ENCODE data around the gene ATXN10. TPM values are rescaled to one million over a fixed set of nuclear protein-coding genes. Genes with fewer than 3 reads are reported as not detected.
A peak's percentile ranks its signal among the peaks of the same experiment; 100 is the strongest.

Gene ATXN10
- total and polyA plus RNA-seq, 2 of the 13 experiments (the other 11 are each of a cell fraction or from before 2014, with no cell fraction given): 60.1 to 194 TPM

DNA sequence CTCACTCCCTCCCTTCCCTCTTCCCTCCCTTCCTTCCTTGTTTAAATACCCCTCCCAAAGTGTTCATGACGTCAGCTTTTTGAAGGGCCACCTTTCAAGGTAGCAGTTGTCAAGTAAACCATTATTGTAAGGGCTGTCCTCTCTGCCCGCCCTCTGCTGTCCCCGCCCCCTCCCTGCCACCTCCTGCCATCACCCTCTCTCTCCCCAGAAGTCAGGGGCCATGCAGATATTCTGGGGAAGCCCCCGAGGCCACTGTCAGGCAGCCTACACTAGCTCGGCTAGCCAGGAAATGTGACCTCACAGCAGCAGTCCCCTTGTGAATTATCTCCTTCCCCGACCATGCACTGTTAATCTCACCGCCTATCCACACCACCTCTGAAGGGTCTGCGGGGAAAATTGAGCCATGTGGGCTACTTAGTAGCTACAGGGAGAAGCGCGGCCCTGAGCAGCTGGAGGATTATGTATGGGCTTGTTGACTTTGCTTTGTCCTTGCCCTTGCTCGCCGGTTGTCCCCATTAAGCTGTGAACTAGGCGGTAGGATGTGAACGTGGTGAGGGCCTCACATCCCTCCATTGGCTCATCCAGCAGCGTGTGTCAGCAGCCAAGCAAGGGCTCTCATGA, 42.1 kb upstream of the ATXN10 start (continued):
- TF ChIP-seq HINFP (CRISPR knock-in tag; IDR thresholded peaks at IDR 0.05; ENCODE audit: low read depth): 0 out of 2 replicates have a peak, but pooled peaks have one; percentile 29
- no peak for TF ChIP-seq ZNF513 (CRISPR knock-in tag; conservative IDR thresholded peaks at IDR 0.05)
- TF ChIP-seq SNAPC5 (CRISPR knock-in tag; IDR thresholded peaks at IDR 0.05; ENCODE audit: borderline replicate concordance): no peak
- peak; percentile 77 for TF ChIP-seq ZBTB38 (CRISPR knock-in tag; IDR thresholded peaks at IDR 0.05)
- TF ChIP-seq CBFB (CRISPR knock-in tag; IDR thresholded peaks at IDR 0.05): no peak
- TF ChIP-seq, protein P1, sequence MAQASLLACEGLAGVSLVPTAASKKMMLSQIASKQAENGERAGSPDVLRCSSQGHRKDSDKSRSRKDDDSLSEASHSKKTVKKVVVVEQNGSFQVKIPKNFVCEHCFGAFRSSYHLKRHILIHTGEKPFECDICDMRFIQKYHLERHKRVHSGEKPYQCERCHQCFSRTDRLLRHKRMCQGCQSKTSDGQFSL (CRISPR knock-in tag; IDR thresholded peaks at IDR 0.05): no peak
- TF ChIP-seq TFE3 (CRISPR knock-in tag; IDR thresholded peaks at IDR 0.05): no peak
- no peak for TF ChIP-seq ZFAT (CRISPR knock-in tag; conservative IDR thresholded peaks at IDR 0.05)
- TF ChIP-seq GTF3A (CRISPR knock-in tag; conservative IDR thresholded peaks at IDR 0.05): no peak
- TF ChIP-seq ERF (CRISPR knock-in tag; IDR thresholded peaks at IDR 0.05): 0 out of 2 replicates have a peak, but pooled peaks have one; percentile 56
- TF ChIP-seq NFYC (CRISPR knock-in tag; IDR thresholded peaks at IDR 0.05): 0 out of 2 replicates have a peak, but pooled peaks have one; percentile 14
- 0 out of 2 replicates have a peak, but pooled peaks have one; percentile 6 for TF ChIP-seq CEBPG (CRISPR knock-in tag; IDR thresholded peaks at IDR 0.05)
- no peak for TF ChIP-seq ZNF225 (CRISPR knock-in tag; IDR thresholded peaks at IDR 0.05)
- 0 out of 2 replicates have a peak, but pooled peaks have one; percentile 39 for TF ChIP-seq ZNF362 (CRISPR knock-in tag; IDR thresholded peaks at IDR 0.05; ENCODE audit: borderline replicate concordance)
- peak; percentile 64 for TF ChIP-seq SOX5 (CRISPR knock-in tag; IDR thresholded peaks at IDR 0.05; ENCODE audit: borderline replicate concordance)
- no peak for TF ChIP-seq NCOA1 (CRISPR knock-in tag; IDR thresholded peaks at IDR 0.05)
- peak; percentile 93 for TF ChIP-seq TFAP4 (IDR thresholded peaks at IDR 0.05; ENCODE audit: borderline replicate concordance, low read depth)
- no peak for TF ChIP-seq ZNF850 (CRISPR knock-in tag; conservative IDR thresholded peaks at IDR 0.05)
- peak; percentile 86 for TF ChIP-seq SALL1 (CRISPR knock-in tag; IDR thresholded peaks at IDR 0.05)
- TF ChIP-seq ZNF777 (CRISPR knock-in tag; IDR thresholded peaks at IDR 0.05): no peak
- peak; percentile 63 for TF ChIP-seq BCL6 (CRISPR knock-in tag; IDR thresholded peaks at IDR 0.05)
- TF ChIP-seq ZBTB8A (CRISPR knock-in tag; IDR thresholded peaks at IDR 0.05; ENCODE audit: borderline replicate concordance, low read depth): no peak
- TF ChIP-seq HDAC1 (CRISPR knock-in tag; IDR thresholded peaks at IDR 0.05): peak; percentile 76
- TF ChIP-seq, protein P2, sequence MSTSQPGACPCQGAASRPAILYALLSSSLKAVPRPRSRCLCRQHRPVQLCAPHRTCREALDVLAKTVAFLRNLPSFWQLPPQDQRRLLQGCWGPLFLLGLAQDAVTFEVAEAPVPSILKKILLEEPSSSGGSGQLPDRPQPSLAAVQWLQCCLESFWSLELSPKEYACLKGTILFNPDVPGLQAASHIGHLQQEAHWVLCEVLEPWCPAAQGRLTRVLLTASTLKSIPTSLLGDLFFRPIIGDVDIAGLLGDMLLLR (CRISPR knock-in tag; IDR thresholded peaks at IDR 0.05): no peak; the same call in 1 of the 2 replicates

Measured in HepG2 (cell line).